ENCODE measurements around the gene SLC35A5.

Gene SLC35A5

DNA sequence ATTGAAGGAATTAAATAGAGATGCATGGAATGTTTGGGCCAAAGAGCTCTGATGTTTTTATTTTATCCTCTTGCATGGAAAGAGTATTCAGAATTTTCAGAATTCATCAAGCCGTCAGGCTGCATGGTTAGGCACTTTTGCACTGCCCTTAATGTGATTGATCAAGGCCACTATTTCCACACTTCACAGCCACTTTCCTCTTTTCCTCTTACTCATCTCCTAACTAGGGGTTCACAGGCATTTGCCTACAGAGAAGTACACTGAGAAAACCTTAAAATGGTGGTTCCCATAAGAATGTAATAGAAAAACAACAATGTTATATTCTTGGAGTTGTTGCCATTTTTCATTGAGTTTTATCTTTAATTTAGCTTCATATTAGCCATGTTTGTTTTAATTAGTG lies 10.9 kb downstream of the SLC35A5 start:
- DNase-seq (ENCODE audit: low spot score): no peak

- DNase-seq (ENCODE audit: low spot score): no peak
These were observed 17.4 kb downstream of the SLC35A5 start for GRCh38 chr3:112579232-112579631.

DNA sequence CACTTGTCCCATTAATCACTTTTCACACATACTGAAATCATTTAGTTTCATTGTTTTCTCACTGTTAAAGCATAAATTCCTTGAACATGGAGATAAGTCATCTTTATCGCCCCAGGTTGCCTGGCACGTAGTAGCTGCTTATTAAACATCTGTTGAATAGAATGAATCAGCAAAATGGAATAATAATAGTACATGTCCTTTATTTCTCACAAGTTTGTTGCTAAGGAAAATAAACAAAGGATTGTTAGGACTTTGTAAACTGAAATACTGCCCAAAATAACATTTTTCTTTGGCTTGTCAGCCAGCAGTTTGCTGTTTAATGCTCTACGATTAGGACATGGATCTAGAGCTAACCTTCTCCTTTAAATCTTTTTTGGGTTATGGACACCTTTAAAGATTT lies 17.9 kb downstream of the SLC35A5 start:
- no peak for DNase-seq (ENCODE audit: low spot score)

DNA sequence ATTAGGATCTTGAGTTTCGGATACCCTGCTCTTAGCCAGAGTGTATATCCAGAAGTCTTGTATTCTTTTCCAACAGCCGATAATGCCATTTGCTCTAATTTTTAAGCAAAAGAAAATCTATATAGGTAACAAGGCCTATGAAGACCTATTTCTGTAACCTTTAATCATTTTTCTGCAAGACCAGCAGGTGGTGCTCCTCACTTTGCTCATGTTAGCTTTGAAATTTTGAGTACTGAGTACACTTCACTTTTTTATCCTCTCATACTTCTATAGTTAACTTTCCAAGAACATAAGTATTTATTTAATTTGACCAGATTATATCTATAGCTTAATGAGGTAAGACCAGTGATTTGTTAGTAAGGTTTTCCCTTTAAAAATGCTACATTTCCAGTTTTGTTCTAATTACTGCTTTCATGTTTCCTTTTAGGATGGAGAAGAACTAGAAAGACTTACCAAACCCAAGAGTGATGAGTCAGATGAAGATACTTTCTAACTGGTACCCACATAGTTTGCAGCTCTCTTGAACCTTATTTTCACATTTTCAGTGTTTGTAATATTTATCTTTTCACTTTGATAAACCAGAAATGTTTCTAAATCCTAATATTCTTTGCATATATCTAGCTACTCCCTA lies 20.5 kb downstream of the SLC35A5 start:
- DNase-seq (ENCODE audit: low spot score): no peak

GRCh38 chr3:112583105-112583504 lies 21.3 kb downstream of the SLC35A5 start:
- DNase-seq (ENCODE audit: low spot score): no peak

- no peak for DNase-seq (ENCODE audit: low spot score)
These were observed 23.9 kb downstream of the SLC35A5 start for GRCh38 chr3:112585782-112586181.

DNA sequence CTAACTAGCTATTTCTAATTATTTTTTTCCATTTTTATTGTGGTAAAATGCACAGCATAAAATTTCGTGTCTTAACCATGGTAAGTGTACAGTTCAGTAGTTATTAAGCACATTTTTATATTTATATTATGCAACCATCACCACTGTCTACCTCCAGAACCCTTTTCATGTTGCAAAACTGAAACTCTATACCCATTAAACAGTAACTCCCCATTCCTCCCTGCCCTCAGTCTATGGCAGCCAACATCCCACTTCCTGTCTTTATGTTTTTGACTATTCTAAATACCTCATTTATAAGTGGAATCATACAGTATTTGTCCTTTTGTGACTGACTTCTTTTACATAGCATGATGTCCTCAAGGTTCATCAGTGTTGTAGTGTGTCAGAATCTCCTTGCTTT lies 25.5 kb downstream of the SLC35A5 start:
- no peak for DNase-seq (ENCODE audit: low spot score)

GRCh38 chr3:112593258-112593657 lies 31.4 kb downstream of the SLC35A5 start:
- no peak for DNase-seq (ENCODE audit: low spot score)

DNA sequence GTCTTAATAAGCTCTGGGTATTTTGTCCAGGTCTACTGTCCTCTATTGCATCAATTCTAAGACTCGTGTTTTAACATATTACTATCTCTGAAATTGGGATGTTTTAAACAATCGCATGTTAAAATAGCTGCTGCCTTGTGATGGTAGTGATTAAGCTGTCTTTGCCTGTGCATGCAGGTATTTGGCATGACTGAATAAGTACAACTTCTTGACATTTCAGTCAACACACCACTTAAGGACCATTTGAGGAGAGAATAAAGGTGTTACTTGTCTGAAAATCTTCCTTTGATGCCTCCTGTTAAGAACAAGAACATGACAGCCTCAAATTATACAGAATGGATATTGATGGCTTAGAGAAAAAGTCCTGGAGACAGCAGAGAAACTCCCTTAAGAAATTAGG lies 33.0 kb downstream of the SLC35A5 start:
- no peak for DNase-seq (ENCODE audit: low spot score)

DNA sequence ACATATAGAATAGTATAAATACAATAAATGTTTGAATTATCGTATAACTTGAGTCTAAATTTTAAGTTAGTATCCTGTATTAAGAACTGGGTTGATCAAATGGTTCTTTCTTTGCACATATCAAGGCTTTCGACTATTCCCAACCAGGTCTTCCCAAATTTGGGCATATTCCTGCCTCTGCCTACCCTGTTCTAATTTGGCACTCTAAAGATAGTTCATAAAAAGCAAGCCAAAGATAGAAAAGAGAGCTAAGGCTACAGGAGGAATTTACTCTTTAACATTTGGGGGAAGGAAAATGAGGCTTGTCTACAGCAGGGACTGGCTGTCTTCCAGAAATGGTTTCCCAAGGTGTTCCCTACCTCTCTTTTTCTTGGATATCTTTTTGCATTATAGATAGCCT lies 36.1 kb downstream of the SLC35A5 start:
- DNase-seq (ENCODE audit: low spot score): no peak

- no peak for DNase-seq (ENCODE audit: low spot score)
These were observed 36.9 kb downstream of the SLC35A5 start for GRCh38 chr3:112598731-112599130.

DNA sequence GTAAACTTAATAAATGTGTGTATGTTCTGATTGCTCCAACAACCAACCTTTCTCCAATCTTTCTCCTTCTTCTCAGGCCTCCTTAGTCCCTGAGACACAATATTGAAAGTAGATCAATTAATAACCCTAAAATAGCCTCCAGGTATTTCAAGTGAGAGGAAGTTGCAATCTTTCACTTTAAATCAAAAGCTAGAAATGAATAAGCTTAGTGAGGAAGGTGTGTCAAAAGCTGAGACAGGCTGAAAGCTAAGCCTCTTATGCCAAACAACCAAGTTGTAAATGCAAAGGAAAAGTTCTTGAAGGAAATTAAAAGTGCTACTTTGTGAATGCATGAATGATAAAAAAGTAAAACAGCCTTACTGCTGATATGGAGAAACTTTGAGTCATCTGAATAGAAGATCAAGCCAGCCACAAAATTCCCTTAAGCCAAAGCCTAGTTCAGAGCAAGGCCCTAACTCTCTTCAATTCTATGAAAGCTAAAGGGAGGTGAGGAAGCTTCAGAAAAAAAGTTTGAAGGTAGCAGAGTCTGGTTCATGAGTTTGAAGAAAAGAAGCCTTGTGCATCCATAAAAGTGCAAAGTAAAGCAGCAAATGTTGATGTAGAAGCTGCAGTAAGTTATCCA lies 40.5 kb downstream of the SLC35A5 start:
- no peak for DNase-seq (ENCODE audit: low spot score)

DNA sequence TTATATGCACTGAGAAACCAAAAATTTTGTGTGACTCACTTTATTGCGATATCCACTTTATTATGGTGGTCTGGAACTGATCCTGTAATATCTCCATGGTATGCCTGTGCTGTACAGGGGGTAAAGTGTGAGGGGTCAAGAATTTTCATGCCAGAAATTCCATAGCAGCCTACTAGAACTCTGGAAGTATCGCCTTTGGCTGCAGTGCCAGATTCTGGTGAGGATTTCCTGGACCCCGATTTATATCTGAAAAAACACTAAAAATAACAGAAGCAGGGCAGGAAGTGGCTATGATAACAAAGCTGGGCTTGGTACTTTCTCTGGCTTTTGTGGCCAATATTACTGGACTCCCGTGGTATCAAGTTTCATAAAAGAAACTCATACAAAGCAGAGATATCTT lies 42.7 kb downstream of the SLC35A5 start:
- no peak for DNase-seq (ENCODE audit: low spot score)

GRCh38 chr3:112605285-112605684 lies 43.4 kb downstream of the SLC35A5 start:
- DNase-seq (ENCODE audit: low spot score): no peak

DNA sequence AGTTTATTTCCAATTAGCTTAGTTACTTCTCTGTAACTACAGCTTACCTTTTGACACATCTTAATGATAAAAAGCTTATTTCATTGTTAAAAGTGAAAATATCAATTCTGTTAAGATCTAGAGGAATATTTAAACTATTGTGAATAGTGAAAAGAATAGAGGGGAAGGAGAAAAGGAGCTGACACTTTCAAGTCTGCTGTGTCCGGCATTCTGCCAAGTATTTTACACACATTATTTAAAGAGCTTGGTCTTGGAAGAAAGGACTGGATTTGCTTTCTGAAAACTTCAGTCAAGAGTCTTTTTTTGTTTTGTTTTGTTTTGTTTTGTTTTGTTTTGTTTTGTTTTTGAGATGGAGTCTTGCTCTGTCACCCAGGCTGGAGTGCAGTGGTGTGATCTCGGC lies 44.3 kb downstream of the SLC35A5 start:
- no peak for DNase-seq (ENCODE audit: low spot score)

DNA sequence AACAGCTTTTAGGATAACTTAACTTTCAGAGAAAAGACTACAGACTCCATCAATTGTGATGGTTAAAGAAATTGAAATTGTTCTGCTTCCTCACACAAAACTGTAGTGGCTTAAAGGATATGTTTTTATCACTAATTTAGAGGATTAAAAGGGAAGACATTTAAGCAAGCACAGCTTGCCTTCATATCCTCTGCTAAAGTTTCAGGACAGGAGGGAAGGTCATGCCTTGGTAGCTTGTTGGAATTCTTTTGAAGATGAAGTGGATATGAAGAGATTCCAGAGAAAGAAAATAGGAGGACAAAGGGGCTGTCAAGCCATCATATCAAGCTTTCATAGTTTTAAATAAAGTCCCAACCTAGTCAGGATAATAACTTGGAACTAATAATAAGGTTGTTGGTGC lies 46.0 kb downstream of the SLC35A5 start:
- DNase-seq (ENCODE audit: low spot score): no peak

- DNase-seq (ENCODE audit: low spot score): no peak
These were observed 48.3 kb downstream of the SLC35A5 start for GRCh38 chr3:112610121-112610520.

GRCh38 chr3:112611752-112612515 lies 50.1 kb downstream of the SLC35A5 start:
- DNase-seq (ENCODE audit: low spot score): no peak

GRCh38 chr3:112615989-112616731 lies 54.3 kb downstream of the SLC35A5 start:
- DNase-seq (ENCODE audit: low spot score): no peak

GRCh38 chr3:112617285-112617684 lies 55.4 kb downstream of the SLC35A5 start:
- no peak for DNase-seq (ENCODE audit: low spot score)

DNA sequence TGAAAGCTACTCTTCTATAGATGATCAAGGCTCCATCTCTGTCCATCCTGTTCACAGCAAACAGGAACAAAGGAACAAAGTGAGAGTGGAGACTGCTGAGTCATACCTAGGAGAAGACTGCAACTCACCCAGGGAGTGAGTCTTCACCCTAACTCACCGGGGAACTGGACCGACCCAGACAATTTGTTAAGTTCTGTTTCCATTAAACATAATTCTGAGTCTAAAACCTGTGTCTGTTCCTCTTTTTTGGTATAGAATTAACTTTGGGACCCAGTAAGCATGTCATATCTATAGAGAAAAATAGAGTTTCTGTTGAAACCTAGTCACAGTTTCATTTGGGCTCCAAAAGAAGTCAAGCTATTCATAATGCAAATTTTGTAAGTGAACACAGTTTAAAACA lies 57.5 kb downstream of the SLC35A5 start:
- no peak for DNase-seq (ENCODE audit: low spot score)

DNA sequence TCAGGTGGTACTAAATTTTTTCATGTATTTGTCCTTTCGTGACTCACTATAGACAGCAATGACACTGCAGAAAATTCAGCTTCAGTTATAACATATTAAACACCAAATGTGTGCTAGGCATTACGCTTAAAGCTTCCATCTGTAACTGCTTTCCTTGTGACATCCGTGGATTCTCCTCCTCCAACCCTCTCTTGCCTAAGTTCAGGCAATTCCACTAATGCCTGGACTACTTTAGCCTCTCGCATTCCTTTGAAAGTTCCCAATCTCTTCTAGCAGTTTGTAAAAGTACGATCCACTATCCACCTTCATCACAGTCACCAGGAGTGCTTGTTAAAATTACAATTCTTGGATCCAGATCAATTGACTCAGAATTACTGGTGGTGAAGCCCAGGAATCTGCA lies 61.4 kb downstream of the SLC35A5 start:
- no peak for DNase-seq (ENCODE audit: low spot score)

DNA sequence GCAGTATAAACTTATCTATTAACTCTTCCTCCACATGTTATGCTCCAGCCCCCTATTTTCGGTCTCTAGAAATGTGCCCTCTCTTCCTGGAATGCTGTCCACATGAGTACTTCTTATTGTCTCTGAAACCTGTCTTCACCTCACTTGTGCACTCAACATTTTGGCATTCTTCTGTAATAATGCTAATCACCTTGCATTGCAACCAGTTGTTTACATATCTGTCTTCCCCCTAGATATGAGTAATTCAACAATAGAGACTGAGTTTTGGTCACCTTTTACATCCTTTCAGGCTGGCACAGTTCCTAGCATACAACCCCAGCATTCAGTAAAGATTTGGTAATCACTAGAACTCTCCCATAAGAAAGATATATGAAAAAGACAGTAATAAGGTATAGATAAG lies 61.9 kb downstream of the SLC35A5 start:
- DNase-seq (ENCODE audit: low spot score): no peak

Measured in globus pallidus (tissue), 1 donor.